ENCODE results near the gene MAST4.

The MAST4 gene

DNA sequence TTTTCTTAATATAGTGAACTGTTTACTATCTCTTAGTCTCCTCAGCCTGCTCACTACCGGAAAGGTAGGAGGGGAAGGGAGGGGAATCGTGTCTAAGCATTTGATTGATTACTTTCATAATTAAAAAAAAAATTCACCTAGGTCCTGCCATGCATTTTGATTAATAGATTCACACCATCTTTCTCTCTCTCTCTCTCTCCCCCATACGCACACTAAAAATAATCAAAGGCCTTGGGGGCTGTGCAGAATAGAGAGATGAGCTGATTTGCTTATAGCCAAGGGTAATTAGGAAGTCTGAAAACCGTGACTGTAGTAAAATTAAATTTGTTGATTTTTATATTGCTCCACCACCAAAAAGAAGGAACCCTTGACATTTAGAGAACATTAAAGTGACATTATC is 550.8 kb downstream of the MAST4 start:
- DNase-seq (ENCODE audit: low read depth in 3 of 3, low spot score in 1 of 3) = no peak

DNA sequence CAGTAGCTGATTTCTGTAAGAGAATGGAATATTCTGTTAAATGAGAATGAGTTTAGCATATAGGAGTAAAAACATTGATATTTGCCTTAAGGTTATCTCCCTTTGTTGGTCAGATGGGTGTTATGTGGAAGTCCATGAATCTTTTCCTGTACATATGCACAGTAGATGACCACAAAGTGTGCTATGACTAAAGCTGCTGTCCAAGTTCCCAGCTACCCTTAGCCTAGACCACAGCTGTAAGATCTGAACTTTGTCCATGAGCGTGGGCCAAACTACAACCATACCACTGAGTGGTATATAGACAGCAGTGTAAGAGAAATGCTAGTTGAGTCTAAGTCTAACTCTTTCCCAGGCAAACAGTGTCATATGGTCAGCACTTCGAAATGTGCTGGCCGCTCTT is 551.6 kb downstream of the MAST4 start:
- no peak for DNase-seq (ENCODE audit: low read depth in 3 of 3, low spot score in 1 of 3)

DNA sequence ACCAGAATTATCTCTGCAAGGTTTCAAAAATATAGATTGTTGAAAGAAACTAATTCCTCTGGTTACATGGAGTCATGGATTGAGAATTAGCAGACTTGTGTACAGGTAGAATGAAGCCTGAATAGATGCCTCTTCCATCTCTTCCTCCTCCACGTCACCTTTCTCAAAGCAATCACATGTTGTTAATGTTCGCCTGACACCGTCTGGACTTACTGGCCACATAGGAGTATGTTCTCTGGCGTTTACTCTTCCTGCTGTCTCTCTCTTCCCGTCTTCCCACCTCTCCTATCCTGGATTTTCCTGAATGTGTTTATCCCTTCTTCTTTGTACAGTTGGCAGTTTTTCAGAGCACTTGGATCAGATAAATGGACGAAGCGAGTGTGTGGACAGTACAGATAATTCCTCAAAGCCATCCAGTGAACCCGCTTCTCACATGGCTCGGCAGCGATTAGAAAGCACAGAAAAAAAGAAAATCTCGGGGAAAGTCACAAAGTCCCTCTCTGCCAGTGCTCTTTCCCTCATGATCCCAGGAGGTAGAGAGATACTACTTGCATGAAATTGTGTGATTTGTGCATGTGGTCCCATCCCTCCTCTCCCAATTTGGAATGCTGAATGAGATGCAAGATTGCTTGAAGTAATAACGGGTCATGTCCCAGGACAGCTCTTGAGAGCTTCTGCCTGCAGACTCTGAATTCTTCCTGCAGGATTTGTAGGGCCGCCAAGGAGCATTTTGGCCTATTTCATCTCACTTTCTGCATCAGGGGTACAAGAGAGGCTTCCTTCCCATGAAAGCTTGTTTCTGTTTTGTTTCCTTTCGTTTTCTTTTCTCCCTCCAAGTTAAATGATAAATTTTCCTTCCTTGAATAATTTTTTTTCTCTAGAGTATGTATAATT is 553.1 kb downstream of the MAST4 start:
- no peak for DNase-seq (ENCODE audit: low read depth in 3 of 3, low spot score in 1 of 3)

DNA sequence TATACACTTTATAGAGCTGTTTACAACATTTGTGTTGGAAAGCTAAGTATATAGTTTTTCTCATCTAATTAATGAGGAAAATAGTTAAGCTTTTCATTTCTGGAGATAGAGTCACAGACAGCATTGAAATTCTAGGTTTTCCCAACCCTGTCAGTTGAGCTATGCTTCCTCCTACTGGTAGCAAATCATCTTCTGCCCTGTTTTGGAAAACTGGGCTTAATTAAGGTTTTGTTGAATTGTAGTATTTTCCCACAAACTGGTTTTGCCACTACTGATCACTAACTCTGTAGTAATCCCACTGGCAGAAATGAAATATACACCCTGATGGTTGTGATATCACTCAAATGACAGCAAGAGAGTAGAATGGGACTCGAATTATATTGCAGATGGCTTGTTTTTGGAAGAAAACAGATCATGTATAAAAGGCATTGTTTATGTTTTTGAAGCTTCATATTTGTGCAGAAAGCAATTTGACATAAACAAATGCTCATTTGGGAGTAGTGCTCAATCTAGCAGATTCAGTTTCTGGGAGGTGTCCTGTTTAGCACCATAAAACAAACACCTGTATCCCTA is 553.8 kb downstream of the MAST4 start:
- DNase-seq (ENCODE audit: low read depth in 3 of 3, low spot score in 1 of 3) = no peak

DNA sequence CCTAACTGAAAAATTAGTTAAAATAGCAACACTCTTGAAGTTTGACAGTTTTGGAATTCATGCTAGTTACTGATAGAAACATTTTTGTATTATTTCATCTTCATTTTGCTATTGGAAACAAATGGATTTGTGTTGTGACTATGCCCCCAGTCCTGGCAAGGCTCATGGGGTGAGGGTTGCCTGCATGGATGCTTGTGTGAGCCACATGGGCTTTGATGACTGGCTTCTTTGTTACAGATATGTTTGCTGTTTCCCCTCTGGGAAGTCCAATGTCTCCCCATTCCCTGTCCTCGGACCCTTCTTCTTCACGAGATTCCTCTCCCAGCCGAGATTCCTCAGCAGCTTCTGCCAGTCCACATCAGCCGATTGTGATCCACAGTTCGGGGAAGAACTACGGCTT is 556.2 kb downstream of the MAST4 start:
- DNase-seq (ENCODE audit: low read depth in 3 of 3, low spot score in 1 of 3) = no peak

DNA sequence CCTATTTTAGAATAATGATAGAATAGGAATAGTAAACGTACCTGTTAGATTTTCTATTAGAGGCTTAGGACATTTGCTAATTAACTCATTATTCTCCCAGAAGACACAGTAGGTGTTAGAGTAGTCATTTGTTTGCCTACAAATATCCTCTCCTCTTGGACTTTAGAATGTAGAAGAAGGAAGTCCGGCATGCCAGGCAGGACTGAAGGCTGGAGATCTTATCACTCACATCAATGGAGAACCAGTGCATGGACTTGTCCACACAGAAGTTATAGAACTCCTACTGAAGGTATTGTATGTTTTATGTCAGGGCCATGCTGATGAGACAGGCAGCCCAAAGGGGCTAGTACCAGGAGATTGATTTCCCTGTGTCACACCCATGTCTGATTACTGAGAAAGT is 557.1 kb downstream of the MAST4 start:
- no peak for DNase-seq (ENCODE audit: low read depth in 3 of 3, low spot score in 1 of 3)

DNA sequence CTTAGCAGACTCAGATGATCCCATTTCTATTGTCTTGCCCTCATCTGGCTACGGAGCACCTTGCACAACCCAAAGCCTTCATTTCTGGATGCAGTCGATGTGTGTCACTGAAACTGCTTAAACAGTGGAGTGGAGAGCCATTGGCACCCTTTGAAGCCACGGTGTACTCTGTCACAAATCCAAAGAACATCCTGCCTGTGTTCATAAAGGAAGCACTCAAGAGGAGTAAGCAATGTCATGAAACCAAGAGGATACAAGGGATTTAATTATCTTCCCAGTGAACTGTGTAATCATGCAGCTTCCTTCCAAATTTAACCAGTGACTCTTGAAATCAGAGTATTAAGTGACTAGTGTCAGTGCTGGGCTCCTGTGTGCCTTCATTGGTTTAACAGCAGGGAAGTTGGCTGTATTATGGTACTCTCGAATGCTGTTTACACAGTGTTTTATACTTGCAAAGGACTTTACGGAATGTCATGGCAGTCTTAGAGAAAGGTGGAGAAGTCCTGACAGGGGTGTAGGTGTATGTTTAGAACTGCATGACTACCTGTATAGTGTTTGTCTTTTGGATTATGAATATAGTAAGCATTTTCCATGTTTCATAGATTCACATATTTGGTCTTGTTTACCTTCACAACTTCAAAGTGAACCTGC is 558.5 kb downstream of the MAST4 start:
- DNase-seq (ENCODE audit: low read depth in 3 of 3, low spot score in 1 of 3) = no peak

DNA sequence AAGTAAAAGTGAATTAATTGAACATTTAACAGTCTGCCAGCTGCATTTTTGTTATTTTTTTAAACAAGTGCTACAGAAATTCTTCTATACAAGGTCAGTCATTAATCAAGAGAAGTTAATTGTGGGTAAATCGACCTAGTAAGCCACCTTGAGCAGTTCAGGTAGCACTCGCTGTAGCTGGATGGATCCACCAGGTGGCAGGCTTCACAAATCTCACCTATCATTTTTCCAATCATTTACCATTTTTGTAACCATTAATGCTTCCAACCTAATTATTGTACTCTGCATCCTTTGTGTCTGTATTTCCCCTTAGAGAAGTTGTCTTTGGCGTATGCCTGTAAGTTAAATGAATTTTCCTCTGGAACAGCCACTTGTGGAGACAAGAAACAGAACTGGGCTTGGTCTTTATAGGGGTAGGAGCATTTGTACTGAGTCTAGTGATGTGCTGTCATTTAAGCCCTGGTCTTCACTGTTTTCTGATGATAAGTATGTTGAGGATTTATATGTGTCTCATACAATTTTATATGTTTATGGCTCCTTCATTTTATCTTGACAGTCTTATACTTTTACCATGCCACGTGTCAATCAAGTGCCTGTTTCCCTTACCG is 560.9 kb downstream of the MAST4 start:
- DNase-seq (ENCODE audit: low read depth in 3 of 3, low spot score in 1 of 3) = peak in 2 of 3 donors; percentile 23 to 32

DNA sequence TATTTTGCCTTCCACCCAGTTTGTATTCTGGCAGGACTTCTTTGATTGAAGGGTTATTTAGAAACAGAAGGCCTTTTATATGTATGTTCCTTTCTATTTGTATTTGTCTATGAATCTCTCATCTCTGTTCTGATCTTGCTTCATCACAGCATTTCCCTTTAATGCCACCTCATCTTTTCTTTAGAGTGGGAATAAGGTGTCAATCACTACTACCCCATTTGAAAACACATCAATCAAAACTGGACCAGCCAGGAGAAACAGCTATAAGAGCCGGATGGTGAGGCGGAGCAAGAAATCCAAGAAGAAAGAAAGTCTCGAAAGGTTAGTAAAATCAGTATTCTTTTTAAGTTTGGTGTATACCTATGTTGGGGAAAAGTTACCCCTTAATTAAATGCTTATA is 564.1 kb downstream of the MAST4 start:
- DNase-seq (ENCODE audit: low read depth in 3 of 3, low spot score in 1 of 3) = no peak

DNA sequence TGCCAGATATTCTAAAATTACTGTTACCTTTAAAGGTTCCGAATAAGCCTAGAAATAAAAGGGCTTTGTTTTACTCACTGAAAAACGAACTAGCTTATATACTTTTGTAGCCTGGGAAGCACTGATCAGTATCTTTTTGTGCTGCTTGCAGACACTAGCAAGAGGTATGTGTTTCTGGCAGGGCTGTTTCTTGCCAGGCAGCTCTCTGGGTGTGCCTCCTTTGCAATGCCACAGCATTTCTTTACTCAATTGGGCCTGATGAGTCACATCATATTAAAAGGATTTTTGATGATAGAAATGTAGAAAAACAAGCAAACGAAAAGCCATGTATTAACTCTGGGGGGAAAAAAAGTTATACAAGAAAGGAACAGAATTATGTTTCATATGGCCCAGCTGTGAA is 564.8 kb downstream of the MAST4 start:
- peak in 2 of 3 donors; percentile 28 to 39 for DNase-seq (ENCODE audit: low read depth in 3 of 3, low spot score in 1 of 3)

DNA sequence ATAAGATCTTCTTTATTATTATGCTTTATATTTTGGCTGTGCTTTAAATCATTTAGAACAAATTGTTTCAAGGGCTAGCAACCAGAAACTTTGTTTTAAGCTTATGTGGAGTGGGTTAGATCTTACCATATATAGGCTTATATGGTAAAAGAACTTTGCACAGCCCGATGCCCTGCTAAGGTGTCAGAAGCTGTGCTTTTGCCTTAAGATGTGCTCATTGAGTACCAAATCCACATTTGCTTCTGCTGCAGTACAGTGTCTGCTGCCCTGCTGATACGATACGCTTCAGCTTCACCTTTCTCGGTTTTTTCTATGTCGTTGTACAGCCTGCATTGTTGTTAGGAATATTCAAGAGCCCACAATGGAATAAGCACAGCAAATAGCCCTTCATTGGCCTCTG is 565.6 kb downstream of the MAST4 start:
- DNase-seq (ENCODE audit: low read depth in 3 of 3, low spot score in 1 of 3) = no peak

DNA sequence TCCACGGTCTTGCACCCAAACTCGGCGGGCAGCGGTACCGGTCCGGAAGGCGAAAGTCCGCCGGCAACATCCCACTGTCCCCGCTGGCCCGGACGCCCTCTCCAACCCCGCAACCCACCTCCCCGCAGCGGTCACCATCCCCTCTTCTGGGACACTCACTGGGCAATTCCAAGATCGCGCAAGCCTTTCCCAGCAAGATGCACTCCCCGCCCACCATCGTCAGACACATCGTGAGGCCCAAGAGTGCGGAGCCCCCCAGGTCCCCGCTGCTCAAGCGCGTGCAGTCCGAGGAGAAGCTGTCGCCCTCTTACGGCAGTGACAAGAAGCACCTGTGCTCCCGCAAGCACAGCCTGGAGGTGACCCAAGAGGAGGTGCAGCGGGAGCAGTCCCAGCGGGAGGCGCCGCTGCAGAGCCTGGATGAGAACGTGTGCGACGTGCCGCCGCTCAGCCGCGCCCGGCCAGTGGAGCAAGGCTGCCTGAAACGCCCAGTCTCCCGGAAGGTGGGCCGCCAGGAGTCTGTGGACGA is 567.1 kb downstream of the MAST4 start:
- no peak for DNase-seq (ENCODE audit: low read depth in 3 of 3, low spot score in 1 of 3)

DNA sequence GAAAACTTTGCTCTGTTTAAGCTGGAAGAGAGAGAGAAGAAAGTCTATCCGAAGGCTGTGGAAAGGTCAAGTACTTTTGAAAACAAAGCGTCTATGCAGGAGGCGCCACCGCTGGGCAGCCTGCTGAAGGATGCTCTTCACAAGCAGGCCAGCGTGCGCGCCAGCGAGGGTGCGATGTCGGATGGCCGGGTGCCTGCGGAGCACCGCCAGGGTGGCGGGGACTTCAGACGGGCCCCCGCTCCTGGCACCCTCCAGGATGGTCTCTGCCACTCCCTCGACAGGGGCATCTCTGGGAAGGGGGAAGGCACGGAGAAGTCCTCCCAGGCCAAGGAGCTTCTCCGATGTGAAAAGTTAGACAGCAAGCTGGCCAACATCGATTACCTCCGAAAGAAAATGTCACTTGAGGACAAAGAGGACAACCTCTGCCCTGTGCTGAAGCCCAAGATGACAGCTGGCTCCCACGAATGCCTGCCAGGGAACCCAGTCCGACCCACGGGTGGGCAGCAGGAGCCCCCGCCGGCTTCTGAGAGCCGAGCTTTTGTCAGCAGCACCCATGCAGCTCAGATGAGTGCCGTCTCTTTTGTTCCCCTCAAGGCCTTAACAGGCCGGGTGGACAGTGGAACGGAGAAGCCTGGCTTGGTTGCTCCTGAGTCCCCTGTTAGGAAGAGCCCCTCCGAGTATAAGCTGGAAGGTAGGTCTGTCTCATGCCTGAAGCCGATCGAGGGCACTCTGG is 567.8 kb downstream of the MAST4 start:
- DNase-seq (ENCODE audit: low read depth in 3 of 3, low spot score in 1 of 3) = no peak

DNA sequence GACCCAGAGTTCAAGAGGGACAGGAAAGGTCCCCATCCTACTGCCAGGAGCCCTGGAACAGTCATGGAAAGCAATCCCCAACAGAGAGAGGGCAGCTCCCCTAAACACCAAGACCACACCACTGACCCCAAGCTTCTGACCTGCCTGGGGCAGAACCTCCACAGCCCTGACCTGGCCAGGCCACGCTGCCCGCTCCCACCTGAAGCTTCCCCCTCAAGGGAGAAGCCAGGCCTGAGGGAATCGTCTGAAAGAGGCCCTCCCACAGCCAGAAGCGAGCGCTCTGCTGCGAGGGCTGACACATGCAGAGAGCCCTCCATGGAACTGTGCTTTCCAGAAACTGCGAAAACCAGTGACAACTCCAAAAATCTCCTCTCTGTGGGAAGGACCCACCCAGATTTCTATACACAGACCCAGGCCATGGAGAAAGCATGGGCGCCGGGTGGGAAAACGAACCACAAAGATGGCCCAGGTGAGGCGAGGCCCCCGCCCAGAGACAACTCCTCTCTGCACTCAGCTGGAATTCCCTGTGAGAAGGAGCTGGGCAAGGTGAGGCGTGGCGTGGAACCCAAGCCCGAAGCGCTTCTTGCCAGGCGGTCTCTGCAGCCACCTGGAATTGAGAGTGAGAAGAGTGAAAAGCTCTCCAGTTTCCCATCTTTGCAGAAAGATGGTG is 568.8 kb downstream of the MAST4 start:
- no peak for DNase-seq (ENCODE audit: low read depth in 3 of 3, low spot score in 1 of 3)

DNA sequence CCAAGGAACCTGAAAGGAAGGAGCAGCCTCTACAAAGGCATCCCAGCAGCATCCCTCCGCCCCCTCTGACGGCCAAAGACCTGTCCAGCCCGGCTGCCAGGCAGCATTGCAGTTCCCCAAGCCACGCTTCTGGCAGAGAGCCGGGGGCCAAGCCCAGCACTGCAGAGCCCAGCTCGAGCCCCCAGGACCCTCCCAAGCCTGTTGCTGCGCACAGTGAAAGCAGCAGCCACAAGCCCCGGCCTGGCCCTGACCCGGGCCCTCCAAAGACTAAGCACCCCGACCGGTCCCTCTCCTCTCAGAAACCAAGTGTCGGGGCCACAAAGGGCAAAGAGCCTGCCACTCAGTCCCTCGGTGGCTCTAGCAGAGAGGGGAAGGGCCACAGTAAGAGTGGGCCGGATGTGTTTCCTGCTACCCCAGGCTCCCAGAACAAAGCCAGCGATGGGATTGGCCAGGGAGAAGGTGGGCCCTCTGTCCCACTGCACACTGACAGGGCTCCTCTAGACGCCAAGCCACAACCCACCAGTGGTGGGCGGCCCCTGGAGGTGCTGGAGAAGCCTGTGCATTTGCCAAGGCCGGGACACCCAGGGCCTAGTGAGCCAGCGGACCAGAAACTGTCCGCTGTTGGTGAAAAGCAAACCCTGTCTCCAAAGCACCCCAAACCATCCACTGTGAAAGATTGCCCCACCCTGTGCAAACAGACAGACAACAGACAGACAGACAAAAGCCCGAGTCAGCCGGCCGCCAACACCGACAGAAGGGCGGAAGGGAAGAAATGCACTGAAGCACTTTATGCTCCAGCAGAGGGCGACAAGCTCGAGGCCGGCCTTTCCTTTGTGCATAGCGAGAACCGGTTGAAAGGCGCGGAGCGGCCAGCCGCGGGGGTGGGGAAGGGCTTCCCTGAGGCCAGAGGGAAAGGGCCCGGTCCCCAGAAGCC is 569.6 kb downstream of the MAST4 start:
- peak; percentile 53 to 56 (median 55) for DNase-seq (ENCODE audit: low read depth in 3 of 3, low spot score in 1 of 3)

DNA sequence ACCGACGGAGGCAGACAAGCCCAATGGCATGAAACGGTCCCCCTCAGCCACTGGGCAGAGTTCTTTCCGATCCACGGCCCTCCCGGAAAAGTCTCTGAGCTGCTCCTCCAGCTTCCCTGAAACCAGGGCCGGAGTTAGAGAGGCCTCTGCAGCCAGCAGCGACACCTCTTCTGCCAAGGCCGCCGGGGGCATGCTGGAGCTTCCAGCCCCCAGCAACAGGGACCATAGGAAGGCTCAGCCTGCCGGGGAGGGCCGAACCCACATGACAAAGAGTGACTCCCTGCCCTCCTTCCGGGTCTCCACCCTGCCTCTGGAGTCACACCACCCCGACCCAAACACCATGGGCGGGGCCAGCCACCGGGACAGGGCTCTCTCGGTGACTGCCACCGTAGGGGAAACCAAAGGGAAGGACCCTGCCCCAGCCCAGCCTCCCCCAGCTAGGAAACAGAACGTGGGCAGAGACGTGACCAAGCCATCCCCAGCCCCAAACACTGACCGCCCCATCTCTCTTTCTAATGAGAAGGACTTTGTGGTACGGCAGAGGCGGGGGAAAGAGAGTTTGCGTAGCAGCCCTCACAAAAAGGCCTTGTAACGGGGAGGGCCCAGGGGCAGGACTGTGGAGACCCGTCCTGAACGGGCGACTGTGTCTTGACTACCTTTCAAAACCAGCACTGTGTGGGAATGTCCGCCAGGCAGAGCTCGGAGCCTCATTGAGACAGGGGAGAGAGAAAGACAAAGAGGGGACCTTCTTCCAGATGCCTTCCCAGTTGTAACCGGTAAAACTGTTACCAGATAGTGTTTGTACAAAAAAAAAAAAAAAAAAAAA is 570.5 kb downstream of the MAST4 start:
- peak; percentile 27 to 46 (median 42) for DNase-seq (ENCODE audit: low read depth in 3 of 3, low spot score in 1 of 3)

DNA sequence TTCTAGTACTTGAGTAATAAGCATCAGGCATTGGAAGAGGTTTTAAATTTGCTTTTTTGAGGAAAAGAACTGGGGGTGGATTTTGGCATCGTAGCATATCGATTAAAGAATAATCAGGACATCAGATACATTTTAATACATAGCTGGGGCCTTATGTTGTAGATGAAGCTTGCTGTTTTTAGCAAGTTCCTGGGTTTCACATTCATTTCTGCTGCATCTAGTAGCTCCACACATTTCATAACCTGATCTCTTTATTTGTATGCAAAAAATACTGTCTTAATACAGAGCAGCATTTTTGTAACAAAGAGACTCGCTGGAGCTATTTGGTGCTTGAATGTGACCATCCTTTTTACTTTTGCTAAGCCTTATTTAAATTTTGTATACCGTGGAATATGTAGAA is 571.9 kb downstream of the MAST4 start:
- no peak for DNase-seq (ENCODE audit: low read depth in 3 of 3, low spot score in 1 of 3)

DNA sequence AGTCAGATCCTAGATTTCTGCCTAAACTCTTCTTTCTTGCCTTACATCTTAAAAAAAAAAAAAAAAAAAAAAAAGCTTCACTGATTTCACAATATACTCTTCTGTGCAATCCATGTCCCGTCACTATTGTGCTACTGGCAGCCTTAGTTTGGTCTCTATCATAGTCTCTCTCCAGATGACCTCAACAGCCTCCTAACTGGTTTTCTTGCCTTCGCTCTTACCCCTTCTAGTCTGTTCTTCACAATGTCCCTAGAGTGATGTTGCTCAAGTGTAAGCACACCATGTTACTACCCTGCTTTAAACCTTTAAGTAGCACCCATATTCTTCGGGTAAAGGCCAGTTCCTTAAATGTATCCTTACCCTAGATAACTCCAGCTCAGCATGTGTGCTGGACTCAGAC is 574.6 kb downstream of the MAST4 start:
- DNase-seq (ENCODE audit: low read depth in 3 of 3, low spot score in 1 of 3) = no peak
